Adrenal gland (tissue), 5 donors: ENCODE measurements around the gene IRF2BP2.

Source experiments
- CTCF ChIP-seq, 6 experiments: fragments of 450-650 bp in 4 of 6; fragments of 200-600 bp in 2 of 6; sonication (generic) in 1 of 6; IDR thresholded peaks; 1 replicate in 5 of 6; 2 replicates in 1 of 6; pipeline versions ENCODE4 v1.5.1 to v1.8.0; 2016 to 2021; ENCODE audit warnings: antibody characterized with exemption in 6 of 6, mild to moderate bottlenecking in 2 of 6, moderate library complexity in 1 of 6
- POLR2A ChIP-seq, 2 donors: fragments of 450-650 bp; IDR thresholded peaks; one replicate each; pipeline ENCODE4 v1.6.1; 2017; ENCODE audit warnings: antibody characterized with exemption in 2 of 2, mild to moderate bottlenecking in 2 of 2, moderate library complexity in 1 of 2
- donor health status: DM: no; HTN: no; CAD: no.

DNA sequence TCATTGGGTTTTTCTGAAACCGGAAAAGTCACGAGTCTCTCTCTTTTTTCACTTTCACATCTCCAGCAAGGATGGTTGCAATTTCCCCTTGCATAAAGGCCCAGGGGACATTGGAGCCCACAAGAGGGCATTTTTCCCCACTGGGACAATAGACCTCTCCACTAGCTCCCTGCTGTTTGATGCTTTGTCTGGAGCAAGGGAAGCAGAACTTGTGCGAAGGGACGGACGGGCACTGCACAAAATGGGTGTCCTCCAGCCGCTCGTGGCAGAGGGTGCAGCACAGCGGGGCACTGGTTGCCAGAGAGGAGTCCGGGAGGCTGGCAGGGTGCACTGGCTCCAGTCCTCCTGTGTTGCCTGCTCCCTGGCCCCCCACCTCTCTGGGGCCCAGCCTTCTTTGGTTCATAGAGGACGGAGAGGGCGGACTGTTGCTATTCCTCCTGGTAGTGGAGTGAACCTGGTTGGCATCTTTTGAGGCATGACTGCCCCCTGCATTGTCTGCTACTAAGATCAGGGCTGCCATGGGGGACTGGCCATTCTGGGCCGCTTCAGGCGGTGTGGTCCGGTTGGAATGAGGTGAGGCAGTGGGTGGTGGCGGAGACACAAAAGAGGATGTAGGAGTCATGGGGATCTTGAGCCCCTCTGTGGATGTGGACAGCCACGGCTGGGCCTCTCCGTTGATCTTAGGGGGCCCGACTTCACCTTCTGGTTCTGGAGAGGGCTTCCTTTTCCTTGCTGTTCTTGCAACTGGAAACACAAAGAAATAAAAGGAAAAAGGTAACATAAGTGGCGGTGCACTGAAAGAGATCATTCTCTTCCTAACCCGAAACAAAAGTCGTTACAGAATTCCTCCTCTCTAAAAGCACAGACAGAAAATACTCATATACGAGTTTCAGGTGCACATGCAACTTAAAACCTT is 2.6 kb downstream of the IRF2BP2 start:
- TF ChIP-seq CTCF (IDR thresholded peaks at IDR 0.05) (peak in 2 of 6 experiments; percentile 21 to 31), POLR2A (IDR thresholded peaks at IDR 0.05) (peak in 1 of 2 donors; percentile 2)
